Esophagus squamous epithelium (tissue), 5 donors: ENCODE measurements around the gene CLEC2B. TPM values are rescaled to one million over a fixed set of nuclear protein-coding genes. Genes with fewer than 3 reads are reported as not detected.

Experiments
- DNase-seq: peaks from one replicate; lab custom pipeline; 2025; lab: John Stamatoyannopoulos, UW
- H3K27ac ChIP-seq, 4 donors: fragments of 200-600 bp; sonication (generic); one replicate each; pipeline ENCODE4 v1.5.1; 2016 to 2019; ENCODE audit warnings: mild to moderate bottlenecking in 1 of 4
- H3K27me3 ChIP-seq, 4 donors: fragments of 200-600 bp; sonication (generic); 1 replicate in 3 of 4; 2 replicates in 1 of 4; pipeline versions ENCODE4 v1.5.1 to v1.6.0; 2017 to 2021; ENCODE audit warnings: antibody characterized with exemption in 1 of 4
- H3K36me3 ChIP-seq, 3 donors: fragments of 200-600 bp; sonication (generic); one replicate each; pipeline ENCODE4 v1.5.1; 2016 to 2019
- H3K4me1 ChIP-seq, 3 donors: fragments of 200-600 bp; sonication (generic); one replicate each; pipeline ENCODE4 v1.5.1; 2017 to 2019
- H3K4me3 ChIP-seq, 4 donors: fragments of 200-600 bp; sonication (generic); 1 replicate in 3 of 4; 2 replicates in 1 of 4; pipeline ENCODE4 v1.5.1; 2016 to 2019; ENCODE audit warnings: mild to moderate bottlenecking in 2 of 4, moderate library complexity in 1 of 4
- H3K9me3 ChIP-seq, 3 donors: fragments of 200-600 bp; sonication (generic); one replicate each; pipeline ENCODE4 v1.5.1; 2016 to 2019
- POLR2A ChIP-seq, 4 donors: fragments of 450-650 bp; IDR thresholded peaks; one replicate each; pipeline ENCODE4 v1.6.1; 2017; ENCODE audit warnings: antibody characterized with exemption in 4 of 4, mild to moderate bottlenecking in 4 of 4, moderate library complexity in 3 of 4
- WGBS, 2 donors: methylation state at CpG; one replicate each; pipeline ENCODE4 v1.1.5; 2018; 5-methylcytosine and 5-hydroxymethylcytosine counted together
- intact Hi-C: fragments of 100-400 bp; cut with DNase I; formaldehyde crosslinking; loops from one replicate; pipeline ENCODE4 v1.15.0; 2022
- total RNA-seq, 4 donors: library from RNA; depleted of rRNA; stranded (reverse); fragments of >200 nt; gene quantifications; one replicate each; pipeline ENCODE4 v1.1.0, GENCODE V29; 2016
- TF ChIP-seq, protein P1 (sequence below), 6 experiments: fragments of 450-650 bp in 4 of 6; fragments of 200-600 bp in 2 of 6; sonication (generic) in 2 of 6; IDR thresholded peaks; one replicate each; pipeline ENCODE4 v1.5.1; 2016 to 2019; ENCODE audit warnings: antibody characterized with exemption in 6 of 6, mild to moderate bottlenecking in 4 of 6, moderate library complexity in 4 of 6
- donor health status: DM: yes; HTN: yes; CAD: no.

Gene CLEC2B
- total RNA-seq, 4 donors from 2014 or later: 6.0 to 29.4 (median 14.9) TPM

DNA sequence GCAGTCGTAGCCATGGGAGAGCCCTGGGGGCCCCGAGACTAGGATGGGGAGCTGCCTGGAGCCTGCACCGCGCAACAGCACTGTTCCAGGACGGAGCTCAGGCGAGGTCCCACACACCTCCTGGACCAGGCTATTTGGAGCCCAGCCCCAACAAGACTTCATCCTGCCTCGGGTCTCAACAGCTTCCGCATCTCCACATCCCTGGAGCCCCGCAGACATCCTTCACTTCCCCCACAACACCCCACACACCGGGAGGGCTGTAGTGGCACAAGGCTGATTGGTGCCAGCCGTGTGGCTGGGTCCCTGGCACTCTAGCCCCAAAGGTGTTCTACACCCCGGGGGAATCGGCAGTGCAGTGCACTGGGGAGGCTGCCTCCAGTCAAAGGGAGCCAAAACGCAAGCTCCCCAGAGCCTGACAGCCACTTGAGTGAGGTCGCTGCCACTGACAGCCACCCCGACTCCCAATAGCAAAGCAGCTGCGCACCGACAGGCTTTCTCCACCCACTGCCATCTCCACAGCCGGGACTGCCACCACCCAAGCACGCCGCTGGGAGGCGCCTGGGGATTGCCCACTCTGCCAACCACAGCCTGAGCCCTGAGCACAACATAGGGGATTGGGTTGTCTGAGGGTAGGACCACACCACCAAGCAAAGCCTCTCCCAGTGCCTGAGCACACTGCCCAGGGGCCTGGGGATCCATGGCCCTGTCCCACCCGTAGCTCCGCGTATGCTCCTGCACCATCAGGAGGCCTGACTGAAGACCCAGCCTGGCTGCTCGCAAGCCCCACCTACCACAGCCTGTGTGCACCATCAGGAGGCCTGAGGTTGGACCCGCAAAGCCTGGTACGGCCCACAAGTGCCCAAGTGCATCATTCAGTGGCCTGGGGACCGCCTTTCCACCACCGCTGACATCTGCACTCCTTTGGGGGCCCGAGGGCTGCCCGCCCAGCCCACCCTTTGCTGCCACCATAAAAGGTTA, 55.0 kb downstream of the CLEC2B start:
- peak; percentile 31 for DNase-seq
- peaks cover 0 to 21% (median 0%) of the 10 kb centered on the region in 4 donors for H3K27me3 ChIP-seq
- intact Hi-C loops: no loop called here
- peak overlapping the region; percentile 18 to 65 (median 26) for H3K4me3 ChIP-seq
- H3K9me3 ChIP-seq: no peaks in the 10 kb centered on the region
- WGBS, 2 donors: 33 to 60% methylated on average over 7 to 11 of the region's 32 CpGs
- no peak overlapping the region for H3K27ac ChIP-seq
- TF ChIP-seq POLR2A (IDR thresholded peaks at IDR 0.05): no peak
- TF ChIP-seq, protein P1, sequence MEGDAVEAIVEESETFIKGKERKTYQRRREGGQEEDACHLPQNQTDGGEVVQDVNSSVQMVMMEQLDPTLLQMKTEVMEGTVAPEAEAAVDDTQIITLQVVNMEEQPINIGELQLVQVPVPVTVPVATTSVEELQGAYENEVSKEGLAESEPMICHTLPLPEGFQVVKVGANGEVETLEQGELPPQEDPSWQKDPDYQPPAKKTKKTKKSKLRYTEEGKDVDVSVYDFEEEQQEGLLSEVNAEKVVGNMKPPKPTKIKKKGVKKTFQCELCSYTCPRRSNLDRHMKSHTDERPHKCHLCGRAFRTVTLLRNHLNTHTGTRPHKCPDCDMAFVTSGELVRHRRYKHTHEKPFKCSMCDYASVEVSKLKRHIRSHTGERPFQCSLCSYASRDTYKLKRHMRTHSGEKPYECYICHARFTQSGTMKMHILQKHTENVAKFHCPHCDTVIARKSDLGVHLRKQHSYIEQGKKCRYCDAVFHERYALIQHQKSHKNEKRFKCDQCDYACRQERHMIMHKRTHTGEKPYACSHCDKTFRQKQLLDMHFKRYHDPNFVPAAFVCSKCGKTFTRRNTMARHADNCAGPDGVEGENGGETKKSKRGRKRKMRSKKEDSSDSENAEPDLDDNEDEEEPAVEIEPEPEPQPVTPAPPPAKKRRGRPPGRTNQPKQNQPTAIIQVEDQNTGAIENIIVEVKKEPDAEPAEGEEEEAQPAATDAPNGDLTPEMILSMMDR (IDR thresholded peaks at IDR 0.05): peak; percentile 48 to 94 (median 82)
- peaks cover 0 to 9% (median 6%) of the 10 kb centered on the region in 3 donors for H3K4me1 ChIP-seq
- H3K36me3 ChIP-seq: no peaks in the 10 kb centered on the region

DNA sequence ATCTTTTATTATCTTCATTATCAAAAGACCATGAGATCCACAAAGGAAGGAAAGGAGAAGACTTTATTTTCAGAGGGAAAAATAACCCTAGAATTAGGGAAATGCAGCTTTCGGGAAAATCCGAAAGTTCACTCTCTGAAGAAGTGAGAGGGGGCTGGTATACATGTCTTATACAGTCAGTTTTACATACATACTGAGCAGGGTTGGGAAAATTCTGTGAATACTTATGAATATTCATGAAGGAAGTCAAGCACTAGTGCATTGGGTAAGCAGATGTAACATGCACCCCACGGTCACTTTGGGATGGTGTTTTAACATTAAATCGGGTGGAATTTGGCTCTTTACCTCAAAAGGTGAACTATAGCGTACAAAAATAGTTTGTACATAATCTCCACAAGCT, 57.5 kb downstream of the CLEC2B start:
- intact Hi-C loops: no loop called here
- H3K4me1 ChIP-seq: peaks cover 0 to 9% (median 6%) of the 10 kb centered on the region in 3 donors
- no peak for TF ChIP-seq POLR2A (IDR thresholded peaks at IDR 0.05)
- TF ChIP-seq, protein P1 (IDR thresholded peaks at IDR 0.05): no peak
- H3K9me3 ChIP-seq: no peaks in the 10 kb centered on the region
- DNase-seq: no peak
- no peaks in the 10 kb centered on the region for H3K36me3 ChIP-seq
- peaks cover 0 to 16% (median 0%) of the 10 kb centered on the region in 4 donors for H3K27me3 ChIP-seq
- no peak overlapping the region for H3K4me3 ChIP-seq
- WGBS, 2 donors: 68 to 91% methylated on average over 5 of the region's 5 CpGs
- no peak overlapping the region for H3K27ac ChIP-seq

DNA sequence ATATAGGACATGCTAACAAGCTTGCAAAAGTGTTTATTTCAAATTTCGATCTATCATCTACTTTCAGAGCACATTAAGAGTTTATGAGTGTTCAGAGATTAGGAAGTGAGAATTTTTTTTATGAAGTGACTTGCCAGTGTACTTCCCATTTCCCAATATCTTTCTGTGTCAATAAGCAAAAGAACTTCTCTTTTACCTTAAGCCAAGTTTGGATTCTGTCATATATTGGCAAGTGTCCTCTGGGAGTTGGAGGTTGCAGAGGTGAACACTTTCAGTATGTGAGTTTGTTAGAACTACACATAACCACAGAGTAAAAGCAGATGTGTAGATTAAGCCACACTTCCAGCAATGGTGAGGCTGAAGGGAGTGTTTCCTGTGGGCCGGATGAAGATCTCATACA, 58.5 kb downstream of the CLEC2B start:
- Histone ChIP-seq H3K27me3 (peaks cover 0 to 16% (median 0%) of the 10 kb centered on the region in 4 donors), H3K4me1 (peaks cover 0 to 9% (median 6%) of the 10 kb centered on the region in 3 donors), H3K27ac (no peak overlapping the region), H3K4me3 (no peak overlapping the region), H3K9me3 (no peaks in the 10 kb centered on the region), H3K36me3 (no peaks in the 10 kb centered on the region)
- no peak for DNase-seq
- TF ChIP-seq POLR2A (IDR thresholded peaks at IDR 0.05): no peak
- TF ChIP-seq, protein P1 (IDR thresholded peaks at IDR 0.05): no peak
- WGBS, 2 donors: 63 to 75% methylated on average over 2 of the region's 2 CpGs
- intact Hi-C loops: no loop called here

DNA sequence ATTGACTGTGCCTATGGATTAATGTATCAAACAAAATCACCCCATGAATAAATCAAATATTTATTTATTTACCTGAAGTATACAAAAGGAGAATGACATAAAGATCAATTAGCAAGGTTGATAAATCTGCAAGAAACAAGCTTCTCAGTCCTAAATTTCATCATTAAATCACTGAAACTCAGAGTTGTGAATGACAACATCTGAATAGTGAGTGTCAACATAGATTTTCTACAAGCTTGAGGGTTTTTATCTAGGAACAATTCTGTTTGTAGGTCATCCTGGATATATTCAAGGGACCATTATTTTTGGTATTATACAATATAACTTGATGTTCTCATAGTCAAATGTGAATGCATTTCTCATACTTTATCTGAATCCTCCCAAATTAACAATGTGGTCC, 59.3 kb downstream of the CLEC2B start:
- intact Hi-C loops: no loop called here
- no peak overlapping the region for H3K4me3 ChIP-seq
- DNase-seq: no peak

More for the DNA sequence above, 59.3 kb downstream of the CLEC2B start:
- H3K9me3 ChIP-seq: no peaks in the 10 kb centered on the region
- peaks cover 0 to 16% (median 0%) of the 10 kb centered on the region in 4 donors for H3K27me3 ChIP-seq
- H3K4me1 ChIP-seq: peaks cover 0 to 9% (median 6%) of the 10 kb centered on the region in 3 donors
- no peak overlapping the region for H3K27ac ChIP-seq
- no peaks in the 10 kb centered on the region for H3K36me3 ChIP-seq
- no peak for TF ChIP-seq POLR2A (IDR thresholded peaks at IDR 0.05)
- TF ChIP-seq, protein P1 (IDR thresholded peaks at IDR 0.05): no peak
